ENCODE data around the gene ZBTB16.

DNA sequence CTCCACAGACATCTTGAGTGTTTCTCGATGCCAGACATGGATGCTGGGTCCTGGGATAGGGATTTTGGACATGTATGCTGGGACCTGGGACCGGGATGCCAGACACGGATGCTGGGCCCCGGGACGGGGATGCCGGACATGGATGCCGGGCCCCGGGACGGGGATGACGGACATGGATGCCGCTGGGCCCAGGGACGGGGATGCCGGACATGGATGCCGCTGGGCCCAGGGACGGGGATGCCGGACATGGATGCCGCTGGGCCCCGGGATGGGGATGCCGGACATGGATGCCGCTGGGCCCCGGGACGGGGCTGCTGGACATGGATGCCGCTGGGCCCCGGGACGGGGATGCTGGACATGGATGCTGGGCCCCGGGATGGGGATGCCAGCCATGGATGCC is 139.5 kb downstream of the ZBTB16 start:
- TF ChIP-seq POLR2A (IDR thresholded peaks at IDR 0.05; ENCODE audit: low read length) (no peak), GATA1 (IDR thresholded peaks at IDR 0.05; ENCODE audit: low read depth, low read length) (no peak)

All from erythroblast (primary cell).